Activated CD4-positive, alpha-beta T cell treated with anti-CD3 and anti-CD28 coated beads, Interleukin-2, Interleukin-6, amounts not matched to agents 100 ng/mL and 50 ng/mL, durations not matched to agents 16 hours and 8 hours (primary cell): ENCODE data around the gene MAML3.
"Not testable (repeated sequence)": the region's sequence is repeated elsewhere in the genome, so short reads cannot be mapped to it uniquely, and the experiment has no call there.

Experiments used
- DNase-seq: peaks from one replicate; pipeline ENCODE4 v3.0.0-alpha.2; 2020

The MAML3 gene

GRCh38 chr4:139700568-139700967 lies 453.4 kb downstream of the MAML3 start:
- peak; percentile 74 for DNase-seq

- DNase-seq = not testable (repeated sequence)
Observed at GRCh38 chr4:139698167-139698925, 455.6 kb downstream of the MAML3 start.

DNA sequence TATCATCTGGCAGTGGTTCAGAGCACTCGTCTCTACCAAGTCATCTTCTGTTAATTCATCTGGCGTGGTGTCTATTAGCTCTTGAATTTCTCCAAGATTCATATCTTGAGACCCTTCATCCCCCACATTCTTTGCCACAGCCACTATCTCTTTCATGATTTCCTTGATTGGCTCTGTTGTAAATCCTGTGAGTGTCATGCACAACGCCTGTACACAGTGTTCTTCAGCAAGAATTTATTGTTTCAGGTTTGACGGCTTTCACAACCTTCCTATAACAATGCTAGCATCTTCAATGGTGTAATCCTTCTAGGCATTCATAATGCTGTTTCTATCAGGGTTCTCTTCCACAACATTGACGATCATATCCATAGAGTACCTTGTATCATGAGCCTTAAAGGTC lies 457.5 kb downstream of the MAML3 start:
- no peak for DNase-seq

GRCh38 chr4:139694522-139695107 lies 459.4 kb downstream of the MAML3 start:
- no peak for DNase-seq

DNA sequence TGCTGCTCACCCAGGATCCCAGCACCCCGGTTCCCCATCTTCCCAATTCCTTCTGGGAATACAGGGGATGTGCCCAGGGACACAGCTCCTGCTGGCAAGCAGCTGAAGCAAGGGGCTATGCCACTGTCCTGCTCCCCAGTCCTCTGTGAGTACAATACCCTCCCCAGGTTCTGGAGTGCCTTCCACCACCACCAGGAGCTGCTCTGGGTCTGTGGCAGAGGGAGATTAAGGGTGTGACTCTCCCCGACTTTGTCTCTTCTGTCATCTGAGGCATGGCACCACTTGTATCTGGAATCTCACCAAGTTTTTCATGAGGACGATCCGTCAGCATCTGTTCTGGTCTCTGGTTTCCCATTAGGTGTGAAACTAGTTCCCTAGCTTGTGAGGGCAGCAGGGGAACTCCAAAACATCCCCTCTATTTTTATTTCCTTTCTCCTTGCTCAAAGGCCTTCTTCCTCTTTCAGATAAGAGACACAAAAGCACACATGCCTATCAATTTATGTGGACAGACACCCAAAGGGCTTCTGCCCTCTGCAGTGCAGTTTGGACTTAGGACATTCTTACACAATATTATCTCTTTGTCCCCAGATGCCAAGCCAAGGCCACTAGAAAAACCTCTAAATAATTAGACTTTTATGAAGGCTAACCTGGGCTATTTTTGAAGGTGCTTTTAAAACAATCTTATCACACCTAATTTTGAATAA lies 461.5 kb downstream of the MAML3 start:
- no peak for DNase-seq

GRCh38 chr4:139690419-139690818 lies 463.6 kb downstream of the MAML3 start:
- DNase-seq = no peak

DNA sequence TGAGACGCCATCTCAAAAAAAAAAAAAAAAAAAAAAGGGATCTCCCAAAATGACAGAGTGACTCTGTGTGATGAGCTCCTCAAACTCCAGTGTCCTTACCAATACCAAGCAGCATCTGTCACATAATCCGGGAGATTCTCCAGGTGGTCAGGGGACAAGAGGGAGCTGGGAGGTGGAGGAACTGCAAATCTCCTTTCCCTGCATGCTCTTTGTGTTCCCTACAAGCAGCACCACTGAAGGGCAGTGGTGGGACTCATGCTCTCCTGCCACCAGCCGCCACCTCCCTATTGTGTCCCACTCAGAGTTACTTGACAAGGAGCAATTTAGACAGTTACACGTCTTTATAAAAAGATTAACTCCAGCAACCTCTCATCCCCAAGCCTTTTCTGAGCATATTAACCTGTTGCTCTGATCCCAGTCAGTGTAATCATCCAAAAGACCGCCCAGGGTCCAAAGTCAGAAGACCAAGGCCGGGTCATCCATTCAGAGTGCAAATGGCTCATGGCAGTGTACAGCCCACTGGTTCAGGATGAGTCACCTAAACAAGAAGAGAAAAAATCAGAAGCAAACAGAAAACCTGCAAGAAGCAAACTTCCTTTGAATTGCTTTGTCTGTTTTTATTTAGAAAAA lies 464.8 kb downstream of the MAML3 start:
- DNase-seq = no peak

- no peak for DNase-seq
Observed at GRCh38 chr4:139686988-139687387, 467.0 kb downstream of the MAML3 start.

GRCh38 chr4:139686130-139686529 lies 467.9 kb downstream of the MAML3 start:
- DNase-seq = no peak

DNA sequence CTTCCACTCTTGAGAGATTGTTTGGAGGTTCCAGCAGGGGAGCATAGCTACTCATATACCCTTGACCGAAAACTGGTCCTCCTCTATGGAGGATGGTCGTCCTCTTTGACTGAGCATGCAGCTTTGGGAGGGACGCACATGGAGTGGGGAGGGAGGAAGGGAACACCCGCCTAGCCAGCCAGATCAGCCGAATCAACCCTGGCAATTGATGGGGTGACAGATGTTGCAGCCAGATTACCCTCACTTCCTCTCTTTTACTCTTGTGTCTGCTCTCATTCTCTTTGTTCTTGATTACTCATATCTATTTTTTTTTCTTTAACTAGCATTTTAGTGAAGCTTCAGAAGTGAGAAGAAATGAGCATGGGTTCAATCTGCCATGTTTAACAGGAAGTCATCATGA lies 468.8 kb downstream of the MAML3 start:
- peak; percentile 1 for DNase-seq

DNA sequence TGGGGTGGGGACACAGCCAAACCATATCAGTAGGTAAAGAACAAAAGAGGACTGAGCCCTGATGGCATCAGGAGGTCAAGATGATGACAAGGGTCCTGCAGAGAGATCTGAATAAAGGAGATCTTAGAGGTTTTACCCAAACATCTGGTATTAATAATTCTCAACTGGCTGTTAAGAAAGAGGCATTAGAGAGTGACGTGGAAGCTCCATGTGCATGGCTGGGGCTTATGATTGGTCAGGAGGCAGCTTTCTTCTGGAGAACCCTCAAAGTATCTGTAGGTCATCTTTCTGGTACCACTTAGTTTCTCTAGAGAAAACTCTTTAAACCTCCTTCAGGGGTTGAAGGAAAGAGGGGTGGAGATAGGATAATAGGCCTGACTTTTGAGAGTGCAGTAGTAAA lies 469.6 kb downstream of the MAML3 start:
- no peak for DNase-seq

GRCh38 chr4:139682741-139683151 lies 471.2 kb downstream of the MAML3 start:
- no peak for DNase-seq

DNA sequence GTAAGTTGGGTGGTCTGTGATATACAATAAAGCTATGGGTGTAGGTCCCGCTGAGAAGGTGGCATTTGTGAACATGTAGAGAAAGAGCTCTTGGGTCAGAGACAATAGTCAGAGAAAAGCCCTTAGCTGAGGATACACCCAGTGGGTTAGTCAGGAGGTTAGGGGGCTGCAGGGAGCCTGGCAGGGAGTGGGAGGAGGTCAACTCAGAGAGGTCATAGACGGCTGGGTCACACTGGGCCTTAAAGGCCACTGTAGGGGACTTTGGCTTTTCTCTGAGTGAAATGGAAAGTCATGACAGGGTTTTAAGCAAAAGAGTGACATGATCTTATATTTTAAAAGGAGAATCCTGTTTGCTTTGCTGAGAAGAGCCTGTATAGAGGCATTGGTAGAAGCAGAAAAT lies 471.7 kb downstream of the MAML3 start:
- no peak for DNase-seq

GRCh38 chr4:139676913-139677585 lies 476.9 kb downstream of the MAML3 start:
- DNase-seq = no peak

- DNase-seq = no peak
Observed at GRCh38 chr4:139676365-139676764, 477.6 kb downstream of the MAML3 start.

DNA sequence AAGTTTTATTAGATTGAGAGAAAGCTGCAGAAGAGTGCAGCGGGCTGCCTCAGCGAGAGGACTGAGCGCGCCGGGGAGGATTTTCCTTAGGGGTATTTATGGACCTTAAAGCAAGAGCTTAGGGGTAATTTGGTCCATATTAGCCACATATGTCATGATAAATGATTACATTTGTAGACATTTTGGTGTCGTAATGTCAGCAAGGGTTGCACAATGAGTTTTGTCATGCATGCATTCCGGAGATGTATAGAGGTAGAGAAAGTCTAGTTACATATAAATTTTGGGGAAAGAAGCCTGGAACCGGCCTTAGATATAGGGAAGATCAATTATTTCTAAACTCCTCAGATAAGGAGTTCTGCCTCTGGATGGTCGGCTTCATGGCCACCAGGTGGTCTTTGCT lies 478.3 kb downstream of the MAML3 start:
- DNase-seq = no peak

DNA sequence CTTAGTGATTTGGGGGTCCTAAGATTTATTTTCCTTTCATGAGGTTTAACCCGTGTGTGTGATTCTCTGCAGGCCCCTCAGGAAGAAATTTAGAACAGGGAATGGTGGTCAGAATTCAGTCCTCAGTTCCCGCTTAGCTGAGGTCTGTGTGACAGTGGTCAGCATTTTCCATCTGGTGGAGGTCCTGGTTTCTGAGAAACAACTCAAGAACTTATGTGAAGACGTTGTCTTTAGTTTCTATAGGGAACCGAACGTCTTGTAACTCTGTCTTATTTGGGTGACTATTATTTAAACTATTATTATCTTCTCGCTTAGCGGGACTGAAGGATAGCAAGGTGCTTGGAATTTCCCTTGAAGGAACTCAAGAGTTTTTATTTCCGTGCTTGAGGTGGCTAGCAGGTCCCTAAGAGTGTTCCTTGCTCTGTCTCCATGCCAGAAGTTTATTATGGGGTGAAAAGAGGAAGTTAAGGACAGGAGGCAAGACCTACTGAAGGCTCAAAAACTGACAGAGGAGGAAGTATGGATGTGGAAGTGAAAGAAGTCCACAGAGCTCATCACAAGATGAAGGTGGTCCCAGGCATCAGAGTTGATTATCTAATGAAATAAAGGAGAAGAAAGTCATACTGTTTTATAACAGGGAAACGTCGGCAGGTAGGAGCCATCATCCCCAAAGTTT lies 479.0 kb downstream of the MAML3 start:
- DNase-seq = no peak

DNA sequence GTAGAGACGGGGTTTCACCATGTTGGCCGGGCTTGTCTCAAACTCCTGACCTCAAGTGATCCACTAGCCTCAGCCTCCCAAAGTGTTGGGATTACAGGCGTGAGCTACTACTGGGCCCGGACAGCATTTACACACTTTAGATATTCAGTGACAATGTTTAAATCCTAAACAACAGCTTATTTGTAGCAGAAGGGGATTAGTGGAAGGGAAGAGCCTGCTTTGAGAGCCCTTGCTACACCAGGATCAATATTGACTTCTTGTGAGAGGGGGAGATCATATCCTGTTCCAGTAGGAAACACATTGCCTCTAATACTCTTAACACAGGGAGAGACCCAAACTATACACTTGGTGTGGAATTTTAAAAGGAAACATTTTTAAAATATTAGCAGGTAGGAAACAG lies 481.3 kb downstream of the MAML3 start:
- no peak for DNase-seq

DNA sequence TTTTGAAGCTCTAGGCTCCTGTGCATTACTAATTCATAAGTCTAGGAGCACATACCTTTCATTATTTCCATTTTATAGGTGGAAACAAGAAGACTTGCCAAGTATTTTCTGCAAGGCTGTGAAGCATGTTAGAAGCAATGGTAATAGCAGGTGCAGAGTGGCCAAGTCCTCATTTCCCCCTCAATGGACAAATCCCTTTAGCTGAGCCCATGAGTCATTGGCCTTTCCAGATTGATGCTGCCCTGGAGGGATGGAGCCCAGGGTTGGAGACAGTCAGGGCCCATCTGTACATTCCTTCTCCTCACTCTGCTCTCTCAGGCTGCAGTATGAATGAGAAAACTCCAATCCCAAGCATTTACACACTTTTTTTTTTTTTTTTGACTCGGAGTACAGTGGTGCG lies 481.8 kb downstream of the MAML3 start:
- DNase-seq = no peak

DNA sequence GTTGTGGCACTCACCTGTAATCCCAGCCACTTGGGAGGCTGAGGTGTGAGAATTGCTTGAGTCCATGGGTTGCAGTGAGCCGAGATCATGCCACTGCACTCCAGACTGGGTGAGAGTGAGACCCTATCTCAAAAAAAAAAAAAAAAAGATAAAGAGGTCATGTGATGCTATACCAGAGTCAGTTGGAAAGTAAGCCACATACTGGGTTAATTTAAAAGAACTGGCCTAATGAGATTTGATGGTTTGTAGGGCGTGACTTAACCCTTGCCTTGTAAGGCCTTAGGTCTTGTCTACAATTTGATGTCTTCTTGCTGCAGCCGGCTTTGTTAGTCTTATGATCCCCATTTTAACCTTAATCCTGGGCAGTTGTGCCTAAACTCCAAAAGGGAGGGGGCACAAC lies 483.2 kb downstream of the MAML3 start:
- no peak for DNase-seq

GRCh38 chr4:139669890-139670289 lies 484.1 kb downstream of the MAML3 start:
- no peak for DNase-seq

GRCh38 chr4:139669335-139669734 lies 484.6 kb downstream of the MAML3 start:
- DNase-seq = no peak
